ENCODE data around the gene LCLAT1. TPM values are rescaled to one million over a fixed set of nuclear protein-coding genes. Genes with fewer than 3 reads are reported as not detected.

Gene LCLAT1
- total and polyA plus RNA-seq, 4 experiments from 2014 or later, result 6.1 to 24.9 (median 12.8) TPM

GRCh38 chr2:30620102-30620501, 173.1 kb downstream of the LCLAT1 start:
- H3K4me1 ChIP-seq (ENCODE audit: insufficient read depth, low read length), result no peaks in the 10 kb centered on the region
- Mint-ChIP-seq H3K4me1 (peaks cover 0 to 3% (median 0%) of the 10 kb centered on the region in 4 donors), H3K27ac (no peak overlapping the region), H3K36me3 (peaks cover 13 to 35% of the 10 kb centered on the region in 2 donors), H3K4me3 (no peak overlapping the region), H3K9me3 (peaks cover 0 to 2% (median 0%) of the 10 kb centered on the region in 8 donors), H3K27me3 (no peaks in the 10 kb centered on the region)
- H3K36me3 ChIP-seq (ENCODE audit: insufficient read depth, low read length), result no peaks in the 10 kb centered on the region
- CTCF ChIA-PET (ENCODE audit: partially characterized antibody), result interaction anchor here (1.6 kb wide), 2 partner anchors 11 to 455 kb away, joined by 3 to 4 read pairs; no protein-coding TSS in a partner anchor
- no peak overlapping the region for H3K4me3 ChIP-seq (ENCODE audit: low read length in 2 of 2)
- no peaks in the 10 kb centered on the region for H3K9me3 ChIP-seq (ENCODE audit: control insufficient read depth in 1 of 2, low read length in 2 of 2)
- H3K27ac ChIP-seq (ENCODE audit: low read depth, low read length), result no peak overlapping the region
- POLR2A ChIA-PET (ENCODE audit: partially characterized antibody), result no interaction called here
- no peaks in the 10 kb centered on the region for H3K27me3 ChIP-seq (ENCODE audit: insufficient read depth, low read length)
- intact Hi-C loops (cut with micrococcal nuclease), result no loop called here
- DNase-seq, result no peak

- Mint-ChIP-seq H3K9me3 (peaks cover 0 to 2% (median 0%) of the 10 kb centered on the region in 8 donors), H3K27ac (no peak overlapping the region), H3K4me3 (peak overlapping the region in 1 of 8 donors; percentile 52), H3K27me3 (no peaks in the 10 kb centered on the region), H3K4me1 (peaks cover 0 to 3% (median 0%) of the 10 kb centered on the region in 4 donors), H3K36me3 (peaks cover 9 to 34% of the 10 kb centered on the region in 2 donors)
- POLR2A ChIA-PET (ENCODE audit: partially characterized antibody), result no interaction called here
- CTCF ChIA-PET (ENCODE audit: partially characterized antibody), result no interaction called here
- intact Hi-C loops (cut with micrococcal nuclease), result no loop called here
- Histone ChIP-seq H3K9me3 (ENCODE audit: control insufficient read depth in 1 of 2, low read length in 2 of 2) (no peaks in the 10 kb centered on the region), H3K27me3 (ENCODE audit: insufficient read depth, low read length) (no peaks in the 10 kb centered on the region), H3K36me3 (ENCODE audit: insufficient read depth, low read length) (no peaks in the 10 kb centered on the region), H3K27ac (ENCODE audit: low read depth, low read length) (no peak overlapping the region), H3K4me1 (ENCODE audit: insufficient read depth, low read length) (no peaks in the 10 kb centered on the region), H3K4me3 (ENCODE audit: low read length in 2 of 2) (no peak overlapping the region)
- no peak for DNase-seq
Observed at GRCh38 chr2:30621836-30622235, 174.8 kb downstream of the LCLAT1 start.

GRCh38 chr2:30622452-30622851, 175.4 kb downstream of the LCLAT1 start:
- Mint-ChIP-seq H3K4me1 (peaks cover 0 to 3% (median 0%) of the 10 kb centered on the region in 4 donors), H3K27ac (peak overlapping the region in 1 of 7 donors; percentile 59), H3K36me3 (peaks cover 9 to 34% of the 10 kb centered on the region in 2 donors), H3K4me3 (no peak overlapping the region), H3K9me3 (peaks cover 0 to 2% (median 0%) of the 10 kb centered on the region in 8 donors), H3K27me3 (no peaks in the 10 kb centered on the region)
- Histone ChIP-seq H3K27ac (ENCODE audit: low read depth, low read length) (no peak overlapping the region), H3K36me3 (ENCODE audit: insufficient read depth, low read length) (no peaks in the 10 kb centered on the region), H3K4me1 (ENCODE audit: insufficient read depth, low read length) (no peaks in the 10 kb centered on the region), H3K9me3 (ENCODE audit: control insufficient read depth in 1 of 2, low read length in 2 of 2) (no peaks in the 10 kb centered on the region), H3K27me3 (ENCODE audit: insufficient read depth, low read length) (no peaks in the 10 kb centered on the region), H3K4me3 (ENCODE audit: low read length in 2 of 2) (no peak overlapping the region)
- POLR2A ChIA-PET (ENCODE audit: partially characterized antibody), result no interaction called here
- intact Hi-C loops (cut with micrococcal nuclease), result no loop called here
- DNase-seq, result no peak
- CTCF ChIA-PET (ENCODE audit: partially characterized antibody), result no interaction called here

- Histone ChIP-seq H3K27me3 (ENCODE audit: insufficient read depth, low read length) (no peaks in the 10 kb centered on the region), H3K9me3 (ENCODE audit: control insufficient read depth in 1 of 2, low read length in 2 of 2) (no peaks in the 10 kb centered on the region), H3K27ac (ENCODE audit: low read depth, low read length) (no peak overlapping the region), H3K36me3 (ENCODE audit: insufficient read depth, low read length) (no peaks in the 10 kb centered on the region), H3K4me3 (ENCODE audit: low read length in 2 of 2) (no peak overlapping the region), H3K4me1 (ENCODE audit: insufficient read depth, low read length) (peaks cover 10% of the 10 kb centered on the region)
- Mint-ChIP-seq H3K36me3 (peaks cover 9 to 27% of the 10 kb centered on the region in 2 donors), H3K9me3 (peaks cover 0 to 2% (median 0%) of the 10 kb centered on the region in 8 donors), H3K4me3 (no peak overlapping the region), H3K27ac (no peak overlapping the region), H3K27me3 (no peaks in the 10 kb centered on the region), H3K4me1 (peaks cover 6 to 11% (median 7%) of the 10 kb centered on the region in 4 donors)
- ChIA-PET POLR2A (ENCODE audit: partially characterized antibody) (no interaction called here), CTCF (ENCODE audit: partially characterized antibody) (interaction anchor here (1.0 kb wide), 1 partner anchor 385 kb away, joined by 3 read pairs; no protein-coding TSS in a partner anchor)
- intact Hi-C loops (cut with micrococcal nuclease), result no loop called here
- no peak for DNase-seq
Observed at GRCh38 chr2:30625276-30625675, 178.2 kb downstream of the LCLAT1 start.

GRCh38 chr2:30625701-30626100, 178.7 kb downstream of the LCLAT1 start:
- Mint-ChIP-seq H3K27me3 (no peaks in the 10 kb centered on the region), H3K9me3 (peaks cover 0 to 2% (median 0%) of the 10 kb centered on the region in 8 donors), H3K36me3 (peaks cover 9 to 27% of the 10 kb centered on the region in 2 donors), H3K4me3 (no peak overlapping the region), H3K27ac (no peak overlapping the region), H3K4me1 (peaks cover 9 to 14% (median 11%) of the 10 kb centered on the region in 4 donors)
- no peaks in the 10 kb centered on the region for H3K36me3 ChIP-seq (ENCODE audit: insufficient read depth, low read length)
- ChIA-PET POLR2A (ENCODE audit: partially characterized antibody) (no interaction called here), CTCF (ENCODE audit: partially characterized antibody) (interaction anchor here (1.0 kb wide), 1 partner anchor 386 kb away, joined by 3 read pairs; no protein-coding TSS in a partner anchor)
- no peaks in the 10 kb centered on the region for H3K27me3 ChIP-seq (ENCODE audit: insufficient read depth, low read length)
- DNase-seq, result no peak
- no peaks in the 10 kb centered on the region for H3K9me3 ChIP-seq (ENCODE audit: control insufficient read depth in 1 of 2, low read length in 2 of 2)
- H3K27ac ChIP-seq (ENCODE audit: low read depth, low read length), result no peak overlapping the region
- intact Hi-C loops (cut with micrococcal nuclease), result no loop called here
- H3K4me3 ChIP-seq (ENCODE audit: low read length in 2 of 2), result no peak overlapping the region
- peaks cover 15% of the 10 kb centered on the region for H3K4me1 ChIP-seq (ENCODE audit: insufficient read depth, low read length)

- peaks cover 0 to 2% (median 0%) of the 10 kb centered on the region in 8 donors for H3K9me3 Mint-ChIP-seq
- H3K27me3 Mint-ChIP-seq, result no peaks in the 10 kb centered on the region
- Histone ChIP-seq H3K36me3 (ENCODE audit: insufficient read depth, low read length) (no peaks in the 10 kb centered on the region), H3K27ac (ENCODE audit: low read depth, low read length) (no peak overlapping the region), H3K4me1 (ENCODE audit: insufficient read depth, low read length) (peaks cover 21% of the 10 kb centered on the region), H3K27me3 (ENCODE audit: insufficient read depth, low read length) (no peaks in the 10 kb centered on the region), H3K9me3 (ENCODE audit: control insufficient read depth in 1 of 2, low read length in 2 of 2) (no peaks in the 10 kb centered on the region), H3K4me3 (ENCODE audit: low read length in 2 of 2) (no peak overlapping the region)
- peaks cover 9 to 20% of the 10 kb centered on the region in 2 donors for H3K36me3 Mint-ChIP-seq
- intact Hi-C loops (cut with micrococcal nuclease), result no loop called here
- peaks cover 16 to 21% (median 18%) of the 10 kb centered on the region in 4 donors for H3K4me1 Mint-ChIP-seq
- no peak for DNase-seq
- H3K27ac Mint-ChIP-seq, result peak overlapping the region in 2 of 7 donors; percentile 15 to 32
- no peak overlapping the region for H3K4me3 Mint-ChIP-seq
- ChIA-PET POLR2A (ENCODE audit: partially characterized antibody) (no interaction called here), CTCF (ENCODE audit: partially characterized antibody) (no interaction called here)
Observed at GRCh38 chr2:30626397-30626796, 179.4 kb downstream of the LCLAT1 start.

- Histone ChIP-seq H3K36me3 (ENCODE audit: insufficient read depth, low read length) (no peaks in the 10 kb centered on the region), H3K27ac (ENCODE audit: low read depth, low read length) (no peak overlapping the region), H3K27me3 (ENCODE audit: insufficient read depth, low read length) (no peaks in the 10 kb centered on the region), H3K4me1 (ENCODE audit: insufficient read depth, low read length) (peaks cover 21% of the 10 kb centered on the region), H3K4me3 (ENCODE audit: low read length in 2 of 2) (no peak overlapping the region), H3K9me3 (ENCODE audit: control insufficient read depth in 1 of 2, low read length in 2 of 2) (no peaks in the 10 kb centered on the region)
- intact Hi-C loops (cut with micrococcal nuclease), result no loop called here
- no peak for DNase-seq
- Mint-ChIP-seq H3K4me3 (no peak overlapping the region), H3K27me3 (no peaks in the 10 kb centered on the region), H3K27ac (no peak overlapping the region), H3K4me1 (peaks cover 16 to 21% (median 18%) of the 10 kb centered on the region in 4 donors), H3K9me3 (peaks cover 0 to 2% (median 0%) of the 10 kb centered on the region in 8 donors), H3K36me3 (peaks cover 6 to 12% of the 10 kb centered on the region in 2 donors)
- ChIA-PET CTCF (ENCODE audit: partially characterized antibody) (no interaction called here), POLR2A (ENCODE audit: partially characterized antibody) (no interaction called here)
Observed at GRCh38 chr2:30627151-30627550, 180.1 kb downstream of the LCLAT1 start.

Data from CD4-positive, alpha-beta memory T cell (primary cell).